WTC11 (cell line): ENCODE results near the gene PARP3. TPM values are rescaled to one million over a fixed set of nuclear protein-coding genes. Genes with fewer than 3 reads are reported as not detected.

ENCODE experiments used
- ATAC-seq: fragments of 200-7000 bp; cut with Tn5 transposase; 2 replicates; pipeline ENCODE4 v1.10.0; 2021; ENCODE audit warnings: mild to moderate bottlenecking, moderate library complexity
- CTCF ChIA-PET: fragments of 300-600 bp; sonication (Branson Sonifier 250); formaldehyde crosslinking; loops from one replicate; lab custom pipeline; 2021; ENCODE audit warnings: antibody characterized with exemption; lab: Charles Lee
- POLR2A ChIA-PET: fragments of 350-600 bp; sonication (Branson Sonifier 250); formaldehyde crosslinking; loops from one replicate; lab custom pipeline; 2021; ENCODE audit warnings: antibody characterized with exemption; lab: Charles Lee
- DNase-seq: peaks from one replicate; pipeline ENCODE4 v3.0.0; 2021; ENCODE audit warnings: low spot score
- H3K27ac Mint-ChIP-seq: 2 replicates; pipeline ENCODE4 v1.8.0; 2021; ENCODE audit warnings: mixed read lengths
- H3K27me3 Mint-ChIP-seq: 2 replicates; pipeline ENCODE4 v1.8.0; 2021; ENCODE audit warnings: low read depth, mild to moderate bottlenecking, moderate library complexity, mixed read lengths
- H3K36me3 Mint-ChIP-seq: 2 replicates; pipeline ENCODE4 v1.8.0; 2021; ENCODE audit warnings: mixed read lengths
- H3K4me1 Mint-ChIP-seq: 2 replicates; pipeline ENCODE4 v1.8.0; 2022; ENCODE audit warnings: mixed read lengths
- H3K4me3 Mint-ChIP-seq: 2 replicates; pipeline ENCODE4 v1.8.0; 2021; ENCODE audit warnings: mild to moderate bottlenecking, moderate library complexity, mixed read lengths
- H3K9me3 Mint-ChIP-seq: 2 replicates; pipeline ENCODE4 v1.8.0; 2021; ENCODE audit warnings: mixed read lengths
- CREM ChIP-seq: sonication (generic); formaldehyde crosslinking; IDR thresholded peaks from 2 replicates; pipeline ENCODE4 v1.8.1; 2022; ENCODE audit warnings: mild to moderate bottlenecking, missing genetic modification reagents, moderate library complexity
- EMX1 ChIP-seq: fragments of 250-450 bp; sonication (Bioruptor Pico); IDR thresholded peaks from 2 replicates; pipeline ENCODE4 v1.8.0; 2021; ENCODE audit warnings: mild to moderate bottlenecking
- FOXK1 ChIP-seq: sonication (generic); formaldehyde crosslinking; IDR thresholded peaks from 2 replicates; pipeline ENCODE4 v1.8.0; 2022; ENCODE audit warnings: mild to moderate bottlenecking, moderate library complexity, missing genetic modification reagents
- FOXP1 ChIP-seq: sonication (generic); formaldehyde crosslinking; IDR thresholded peaks from 2 replicates; pipeline ENCODE4 v1.8.0; 2022; ENCODE audit warnings: missing genetic modification reagents, mild to moderate bottlenecking, moderate library complexity, borderline replicate concordance
- GRHL2 ChIP-seq: fragments of 250-450 bp; sonication (Bioruptor Pico); IDR thresholded peaks from 2 replicates; pipeline ENCODE4 v1.8.0; 2022; ENCODE audit warnings: mild to moderate bottlenecking, moderate library complexity; ENCODE audit not compliant: insufficient replicate concordance, severe bottlenecking
- MXD4 ChIP-seq: fragments of 250-450 bp; sonication (Bioruptor Pico); IDR thresholded peaks from 2 replicates; pipeline ENCODE4 v1.8.0; 2021; ENCODE audit warnings: mild to moderate bottlenecking, moderate library complexity, borderline replicate concordance
- MYBL2 ChIP-seq: sonication (generic); formaldehyde crosslinking; IDR thresholded peaks from 2 replicates; pipeline ENCODE4 v1.8.1; 2023; ENCODE audit warnings: mild to moderate bottlenecking, moderate library complexity, missing genetic modification reagents
- NFE2L1 ChIP-seq: sonication (generic); formaldehyde crosslinking; IDR thresholded peaks from 2 replicates; pipeline ENCODE4 v1.8.1; 2023; ENCODE audit warnings: missing genetic modification reagents
- RELA ChIP-seq: sonication (generic); formaldehyde crosslinking; IDR thresholded peaks from 2 replicates; pipeline ENCODE4 v1.8.1; 2022; ENCODE audit warnings: missing genetic modification reagents, mild to moderate bottlenecking, borderline replicate concordance
- TCF7 ChIP-seq: sonication (generic); formaldehyde crosslinking; IDR thresholded peaks from 2 replicates; pipeline ENCODE4 v1.8.0; 2022; ENCODE audit warnings: mild to moderate bottlenecking, low read depth, missing genetic modification reagents, moderate library complexity
- ZNF121 ChIP-seq: sonication (generic); formaldehyde crosslinking; IDR thresholded peaks from 2 replicates; pipeline ENCODE4 v1.8.0; 2023; ENCODE audit warnings: missing genetic modification reagents
- ZNF232 ChIP-seq: sonication (generic); formaldehyde crosslinking; IDR thresholded peaks from 2 replicates; pipeline ENCODE4 v1.8.0; 2022; ENCODE audit warnings: mild to moderate bottlenecking, missing genetic modification reagents
- ZNF396 ChIP-seq: fragments of 250-450 bp; sonication (Bioruptor Pico); IDR thresholded peaks from 2 replicates; pipeline ENCODE4 v1.8.0; 2021; ENCODE audit warnings: mild to moderate bottlenecking, moderate library complexity, borderline replicate concordance
- ZNF416 ChIP-seq: fragments of 250-450 bp; sonication (Bioruptor Pico); IDR thresholded peaks from 2 replicates; pipeline ENCODE4 v1.9.0; 2021; ENCODE audit warnings: mild to moderate bottlenecking, inconsistent platforms
- total RNA-seq: library from RNA; stranded (reverse); gene quantifications from 3 replicates; pipeline ENCODE4 v1.2.3, GENCODE V29; 2021
- TF ChIP-seq, protein P1 (sequence below): sonication (generic); formaldehyde crosslinking; IDR thresholded peaks from 2 replicates; pipeline ENCODE4 v1.8.1; 2023; ENCODE audit warnings: mild to moderate bottlenecking, moderate library complexity, missing genetic modification reagents
- TF ChIP-seq, protein P2 (sequence below): fragments of 250-450 bp; sonication (Bioruptor Pico); IDR thresholded peaks from 2 replicates; pipeline ENCODE4 v1.9.0; 2021; ENCODE audit warnings: mild to moderate bottlenecking
- TF ChIP-seq, protein P3 (sequence below): sonication (generic); formaldehyde crosslinking; conservative IDR thresholded peaks from 2 replicates; pipeline ENCODE4 v1.8.1; 2023; ENCODE audit warnings: mild to moderate bottlenecking, low read depth, missing genetic modification reagents, moderate library complexity
- TF ChIP-seq, protein P4 (sequence below): fragments of 250-450 bp; sonication (Bioruptor Pico); IDR thresholded peaks from 2 replicates; pipeline ENCODE4 v1.8.0; 2021; ENCODE audit warnings: mild to moderate bottlenecking
- TF ChIP-seq, protein P5 (sequence below): sonication (generic); formaldehyde crosslinking; IDR thresholded peaks from 2 replicates; pipeline ENCODE4 v1.8.0; 2022; ENCODE audit warnings: mild to moderate bottlenecking, missing genetic modification reagents
- TF ChIP-seq, protein P6 (sequence below): sonication (generic); formaldehyde crosslinking; IDR thresholded peaks from 2 replicates; pipeline ENCODE4 v1.8.1; 2022; ENCODE audit warnings: mild to moderate bottlenecking, missing genetic modification reagents, moderate library complexity, borderline replicate concordance
- TF ChIP-seq, protein P7 (sequence below): sonication (generic); formaldehyde crosslinking; IDR thresholded peaks from 2 replicates; pipeline ENCODE4 v1.8.1; 2023; ENCODE audit warnings: mild to moderate bottlenecking, missing genetic modification reagents

PARP3 gene
- total RNA-seq, 1 experiment from 2014 or later = 2.9 TPM

DNA sequence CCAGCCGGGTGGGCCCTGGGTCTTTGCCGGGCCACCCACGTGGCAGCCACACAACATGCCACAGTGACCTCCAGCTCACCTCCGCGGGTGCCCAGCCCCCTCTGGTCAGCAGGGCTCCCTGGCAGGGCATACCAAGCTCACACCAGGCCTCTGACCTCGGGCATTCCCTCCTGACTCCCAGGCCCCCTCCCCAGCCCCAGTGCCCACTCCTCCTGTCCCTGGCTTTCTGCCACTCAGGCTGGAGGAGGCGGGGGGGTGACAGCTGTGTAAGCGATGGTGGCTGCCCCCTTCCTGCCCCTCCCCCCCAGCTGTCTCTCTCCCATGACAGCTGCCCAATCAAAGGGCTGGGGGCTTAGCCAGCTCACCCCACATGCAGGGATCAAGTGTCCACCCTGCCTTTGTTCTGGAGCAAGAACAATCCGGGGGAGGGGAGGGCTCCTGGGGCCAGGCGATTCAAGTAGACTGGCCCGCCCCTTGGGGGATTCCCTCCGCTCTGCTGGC lies 21.8 kb downstream of the PARP3 start:
- DNase-seq (peak; percentile 59), ATAC-seq (no peak)
- H3K27ac Mint-ChIP-seq = no peak overlapping the region
- no peaks in the 10 kb centered on the region for H3K9me3 Mint-ChIP-seq
- TF ChIP-seq FOXK1 (CRISPR knock-in tag) = no peak
- TF ChIP-seq RELA = no peak
- no peak for TF ChIP-seq ZNF232 (CRISPR knock-in tag)
- TF ChIP-seq, protein P1, sequence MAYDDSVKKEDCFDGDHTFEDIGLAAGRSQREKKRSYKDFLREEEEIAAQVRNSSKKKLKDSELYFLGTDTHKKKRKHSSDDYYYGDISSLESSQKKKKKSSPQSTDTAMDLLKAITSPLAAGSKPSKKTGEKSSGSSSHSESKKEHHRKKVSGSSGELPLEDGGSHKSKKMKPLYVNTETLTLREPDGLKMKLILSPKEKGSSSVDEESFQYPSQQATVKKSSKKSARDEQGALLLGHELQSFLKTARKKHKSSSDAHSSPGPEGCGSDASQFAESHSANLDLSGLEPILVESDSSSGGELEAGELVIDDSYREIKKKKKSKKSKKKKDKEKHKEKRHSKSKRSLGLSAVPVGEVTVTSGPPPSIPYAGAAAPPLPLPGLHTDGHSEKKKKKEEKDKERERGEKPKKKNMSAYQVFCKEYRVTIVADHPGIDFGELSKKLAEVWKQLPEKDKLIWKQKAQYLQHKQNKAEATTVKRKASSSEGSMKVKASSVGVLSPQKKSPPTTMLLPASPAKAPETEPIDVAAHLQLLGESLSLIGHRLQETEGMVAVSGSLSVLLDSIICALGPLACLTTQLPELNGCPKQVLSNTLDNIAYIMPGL (CRISPR knock-in tag) = no peak
- no peak for TF ChIP-seq NFE2L1 (CRISPR knock-in tag)
- no peak for TF ChIP-seq MYBL2 (CRISPR knock-in tag)
- TF ChIP-seq, protein P2, sequence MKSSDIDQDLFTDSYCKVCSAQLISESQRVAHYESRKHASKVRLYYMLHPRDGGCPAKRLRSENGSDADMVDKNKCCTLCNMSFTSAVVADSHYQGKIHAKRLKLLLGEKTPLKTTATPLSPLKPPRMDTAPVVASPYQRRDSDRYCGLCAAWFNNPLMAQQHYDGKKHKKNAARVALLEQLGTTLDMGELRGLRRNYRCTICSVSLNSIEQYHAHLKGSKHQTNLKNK (CRISPR knock-in tag) = no peak
- no peak for TF ChIP-seq ZNF416 (CRISPR knock-in tag)
- no peak for TF ChIP-seq GRHL2
- TF ChIP-seq ZNF121 = no peak
- TF ChIP-seq, protein P3, sequence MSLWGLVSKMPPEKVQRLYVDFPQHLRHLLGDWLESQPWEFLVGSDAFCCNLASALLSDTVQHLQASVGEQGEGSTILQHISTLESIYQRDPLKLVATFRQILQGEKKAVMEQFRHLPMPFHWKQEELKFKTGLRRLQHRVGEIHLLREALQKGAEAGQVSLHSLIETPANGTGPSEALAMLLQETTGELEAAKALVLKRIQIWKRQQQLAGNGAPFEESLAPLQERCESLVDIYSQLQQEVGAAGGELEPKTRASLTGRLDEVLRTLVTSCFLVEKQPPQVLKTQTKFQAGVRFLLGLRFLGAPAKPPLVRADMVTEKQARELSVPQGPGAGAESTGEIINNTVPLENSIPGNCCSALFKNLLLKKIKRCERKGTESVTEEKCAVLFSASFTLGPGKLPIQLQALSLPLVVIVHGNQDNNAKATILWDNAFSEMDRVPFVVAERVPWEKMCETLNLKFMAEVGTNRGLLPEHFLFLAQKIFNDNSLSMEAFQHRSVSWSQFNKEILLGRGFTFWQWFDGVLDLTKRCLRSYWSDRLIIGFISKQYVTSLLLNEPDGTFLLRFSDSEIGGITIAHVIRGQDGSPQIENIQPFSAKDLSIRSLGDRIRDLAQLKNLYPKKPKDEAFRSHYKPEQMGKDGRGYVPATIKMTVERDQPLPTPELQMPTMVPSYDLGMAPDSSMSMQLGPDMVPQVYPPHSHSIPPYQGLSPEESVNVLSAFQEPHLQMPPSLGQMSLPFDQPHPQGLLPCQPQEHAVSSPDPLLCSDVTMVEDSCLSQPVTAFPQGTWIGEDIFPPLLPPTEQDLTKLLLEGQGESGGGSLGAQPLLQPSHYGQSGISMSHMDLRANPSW (CRISPR knock-in tag) = no peak
- CTCF ChIA-PET = interaction anchor here (1.4 to 6.5 kb wide), 3 partner anchors 11 to 144 kb away, joined by 3 to 60 read pairs (median 19); partner anchors contain the start of genes ABHD14A, ABHD14B and ACY1
- no peak overlapping the region for H3K4me3 Mint-ChIP-seq
- peaks cover 23% of the 10 kb centered on the region for H3K27me3 Mint-ChIP-seq
- H3K4me1 Mint-ChIP-seq = peaks cover 35% of the 10 kb centered on the region
- POLR2A ChIA-PET = interaction anchor here (0.7 to 1.3 kb wide), 2 partner anchors 19 to 749 kb away, joined by 3 to 8 read pairs; partner anchors contain the start of gene ACY1
- H3K36me3 Mint-ChIP-seq = no peaks in the 10 kb centered on the region

DNA sequence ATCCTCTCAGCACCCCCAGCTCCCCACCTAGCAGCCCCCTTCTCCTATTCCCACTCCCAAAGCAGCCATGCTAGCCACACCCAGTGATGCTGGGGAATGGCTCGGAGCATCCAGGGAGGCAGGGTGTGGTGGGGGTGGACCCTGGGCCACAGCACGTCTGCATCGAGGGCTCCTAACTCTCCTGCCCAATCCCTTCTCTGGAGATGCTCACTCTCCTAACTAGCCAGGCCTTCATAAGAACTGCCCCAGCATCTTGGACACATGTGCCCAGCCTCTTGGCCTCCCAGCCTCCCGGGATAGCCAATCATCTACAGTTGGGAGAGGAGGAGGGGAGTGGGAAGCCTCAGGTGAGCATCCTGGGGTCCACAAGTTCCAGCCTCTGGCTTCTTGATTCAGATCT lies 22.4 kb downstream of the PARP3 start:
- Mint-ChIP-seq H3K4me1 (peaks cover 40% of the 10 kb centered on the region), H3K9me3 (no peaks in the 10 kb centered on the region), H3K36me3 (no peaks in the 10 kb centered on the region), H3K4me3 (no peak overlapping the region), H3K27me3 (peaks cover 23% of the 10 kb centered on the region), H3K27ac (no peak overlapping the region)
- CTCF ChIA-PET = interaction anchor here (3.9 to 6.5 kb wide), 2 partner anchors 10 to 18 kb away, joined by 19 to 60 read pairs; partner anchors contain the start of genes ABHD14A, ABHD14B and ACY1
- ATAC-seq = no peak
- DNase-seq = no peak
- POLR2A ChIA-PET = interaction anchor here (0.7 to 1.6 kb wide), 3 partner anchors 9 to 749 kb away, joined by 3 to 6 read pairs (median 3); partner anchors contain the start of genes ABHD14B and ACY1
- TF ChIP-seq ZNF121 (no peak), MXD4 (CRISPR knock-in tag) (no peak), CREM (CRISPR knock-in tag) (no peak), ZNF232 (CRISPR knock-in tag) (no peak), FOXP1 (CRISPR knock-in tag) (no peak), EMX1 (CRISPR knock-in tag) (no peak), TCF7 (CRISPR knock-in tag) (no peak), ZNF396 (CRISPR knock-in tag) (no peak)
- TF ChIP-seq, protein P4, sequence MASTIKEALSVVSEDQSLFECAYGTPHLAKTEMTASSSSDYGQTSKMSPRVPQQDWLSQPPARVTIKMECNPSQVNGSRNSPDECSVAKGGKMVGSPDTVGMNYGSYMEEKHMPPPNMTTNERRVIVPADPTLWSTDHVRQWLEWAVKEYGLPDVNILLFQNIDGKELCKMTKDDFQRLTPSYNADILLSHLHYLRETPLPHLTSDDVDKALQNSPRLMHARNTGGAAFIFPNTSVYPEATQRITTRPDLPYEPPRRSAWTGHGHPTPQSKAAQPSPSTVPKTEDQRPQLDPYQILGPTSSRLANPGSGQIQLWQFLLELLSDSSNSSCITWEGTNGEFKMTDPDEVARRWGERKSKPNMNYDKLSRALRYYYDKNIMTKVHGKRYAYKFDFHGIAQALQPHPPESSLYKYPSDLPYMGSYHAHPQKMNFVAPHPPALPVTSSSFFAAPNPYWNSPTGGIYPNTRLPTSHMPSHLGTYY (CRISPR knock-in tag) = no peak
- TF ChIP-seq, protein P5, sequence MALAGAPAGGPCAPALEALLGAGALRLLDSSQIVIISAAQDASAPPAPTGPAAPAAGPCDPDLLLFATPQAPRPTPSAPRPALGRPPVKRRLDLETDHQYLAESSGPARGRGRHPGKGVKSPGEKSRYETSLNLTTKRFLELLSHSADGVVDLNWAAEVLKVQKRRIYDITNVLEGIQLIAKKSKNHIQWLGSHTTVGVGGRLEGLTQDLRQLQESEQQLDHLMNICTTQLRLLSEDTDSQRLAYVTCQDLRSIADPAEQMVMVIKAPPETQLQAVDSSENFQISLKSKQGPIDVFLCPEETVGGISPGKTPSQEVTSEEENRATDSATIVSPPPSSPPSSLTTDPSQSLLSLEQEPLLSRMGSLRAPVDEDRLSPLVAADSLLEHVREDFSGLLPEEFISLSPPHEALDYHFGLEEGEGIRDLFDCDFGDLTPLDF (CRISPR knock-in tag) = no peak
- TF ChIP-seq, protein P6, sequence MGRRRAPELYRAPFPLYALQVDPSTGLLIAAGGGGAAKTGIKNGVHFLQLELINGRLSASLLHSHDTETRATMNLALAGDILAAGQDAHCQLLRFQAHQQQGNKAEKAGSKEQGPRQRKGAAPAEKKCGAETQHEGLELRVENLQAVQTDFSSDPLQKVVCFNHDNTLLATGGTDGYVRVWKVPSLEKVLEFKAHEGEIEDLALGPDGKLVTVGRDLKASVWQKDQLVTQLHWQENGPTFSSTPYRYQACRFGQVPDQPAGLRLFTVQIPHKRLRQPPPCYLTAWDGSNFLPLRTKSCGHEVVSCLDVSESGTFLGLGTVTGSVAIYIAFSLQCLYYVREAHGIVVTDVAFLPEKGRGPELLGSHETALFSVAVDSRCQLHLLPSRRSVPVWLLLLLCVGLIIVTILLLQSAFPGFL (CRISPR knock-in tag) = no peak
- TF ChIP-seq, protein P7, sequence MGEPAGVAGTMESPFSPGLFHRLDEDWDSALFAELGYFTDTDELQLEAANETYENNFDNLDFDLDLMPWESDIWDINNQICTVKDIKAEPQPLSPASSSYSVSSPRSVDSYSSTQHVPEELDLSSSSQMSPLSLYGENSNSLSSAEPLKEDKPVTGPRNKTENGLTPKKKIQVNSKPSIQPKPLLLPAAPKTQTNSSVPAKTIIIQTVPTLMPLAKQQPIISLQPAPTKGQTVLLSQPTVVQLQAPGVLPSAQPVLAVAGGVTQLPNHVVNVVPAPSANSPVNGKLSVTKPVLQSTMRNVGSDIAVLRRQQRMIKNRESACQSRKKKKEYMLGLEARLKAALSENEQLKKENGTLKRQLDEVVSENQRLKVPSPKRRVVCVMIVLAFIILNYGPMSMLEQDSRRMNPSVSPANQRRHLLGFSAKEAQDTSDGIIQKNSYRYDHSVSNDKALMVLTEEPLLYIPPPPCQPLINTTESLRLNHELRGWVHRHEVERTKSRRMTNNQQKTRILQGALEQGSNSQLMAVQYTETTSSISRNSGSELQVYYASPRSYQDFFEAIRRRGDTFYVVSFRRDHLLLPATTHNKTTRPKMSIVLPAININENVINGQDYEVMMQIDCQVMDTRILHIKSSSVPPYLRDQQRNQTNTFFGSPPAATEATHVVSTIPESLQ (CRISPR knock-in tag) = no peak
